ENCODE measurements around the gene CHD9NB.
"Not testable (repeated sequence)": the region's sequence is repeated elsewhere in the genome, so short reads cannot be mapped to it uniquely, and the experiment has no call there.

The CHD9NB gene

GRCh38 chr16:53083119-53083518 lies 30.4 kb upstream of the CHD9NB start:
- no peak for DNase-seq

GRCh38 chr16:53082509-53082908 lies 29.8 kb upstream of the CHD9NB start:
- no peak for DNase-seq

GRCh38 chr16:53081686-53082407 lies 29.1 kb upstream of the CHD9NB start:
- DNase-seq: no peak

- no peak for DNase-seq
These were observed 28.3 kb upstream of the CHD9NB start for GRCh38 chr16:53081032-53081424.

GRCh38 chr16:53080345-53081031 lies 27.8 kb upstream of the CHD9NB start:
- DNase-seq: peak; percentile 27 to 53

- DNase-seq: no peak
These were observed 26.2 kb upstream of the CHD9NB start for GRCh38 chr16:53078765-53079485.

- DNase-seq: no peak
These were observed 25.6 kb upstream of the CHD9NB start for GRCh38 chr16:53078247-53078646.

- DNase-seq: not testable (repeated sequence)
These were observed 22.8 kb upstream of the CHD9NB start for GRCh38 chr16:53075461-53075860.

GRCh38 chr16:53074296-53074695 lies 21.6 kb upstream of the CHD9NB start:
- not testable (repeated sequence) for DNase-seq

- no peak for DNase-seq
These were observed 20.3 kb upstream of the CHD9NB start for GRCh38 chr16:53073022-53073421.

- peak; percentile 54 to 78 for DNase-seq
These were observed 19.1 kb upstream of the CHD9NB start for GRCh38 chr16:53071748-53072301.

- no peak for DNase-seq
These were observed 17.1 kb upstream of the CHD9NB start for GRCh38 chr16:53069772-53070171.

GRCh38 chr16:53068423-53068833 lies 15.7 kb upstream of the CHD9NB start:
- DNase-seq: no peak

- DNase-seq: no peak
These were observed 15.0 kb upstream of the CHD9NB start for GRCh38 chr16:53067675-53068074.

- no peak for DNase-seq
These were observed 12.9 kb upstream of the CHD9NB start for GRCh38 chr16:53065461-53066061.

- DNase-seq: no peak
These were observed 11.4 kb upstream of the CHD9NB start for GRCh38 chr16:53064081-53064578.

- no peak for DNase-seq
These were observed 9.0 kb upstream of the CHD9NB start for GRCh38 chr16:53061701-53062159.

- DNase-seq: no peak
These were observed 8.6 kb upstream of the CHD9NB start for GRCh38 chr16:53061256-53061655.

- no peak for DNase-seq
These were observed 7.0 kb upstream of the CHD9NB start for GRCh38 chr16:53059672-53060071.

- no peak for DNase-seq
These were observed 6.2 kb upstream of the CHD9NB start for GRCh38 chr16:53058882-53059281.

GRCh38 chr16:53058441-53058840 lies 5.7 kb upstream of the CHD9NB start:
- DNase-seq: no peak

GRCh38 chr16:53057658-53058057 lies 5.0 kb upstream of the CHD9NB start:
- DNase-seq: no peak

- DNase-seq: no peak
These were observed 3.7 kb upstream of the CHD9NB start for GRCh38 chr16:53056392-53056881.

All from NCI-H446 (cell line).